Kidney (tissue), 14 donors: ENCODE results near the gene PNPLA1. TPM values are rescaled to one million over a fixed set of nuclear protein-coding genes. Genes with fewer than 3 reads are reported as not detected.

Experiments
- DNase-seq, 5 donors: peaks; one replicate each; pipeline ENCODE4 v3.0.0-alpha.2; 2013 to 2020
- FAIRE-seq: peaks from 2 replicates; lab custom pipeline; 2012; peaks lifted over from hg19 to GRCh38; lab: Jason Lieb, UNC
- H3K27ac ChIP-seq, 2 donors: one replicate each; pipeline ENCODE4 v1.7.0; 2013; ENCODE audit warnings: low read depth in 2 of 2, low read length in 2 of 2, inconsistent platforms in 1 of 2
- H3K27me3 ChIP-seq: one replicate; pipeline ENCODE4 v1.7.1; 2013; ENCODE audit warnings: low read length, inconsistent platforms; ENCODE audit not compliant: control insufficient read depth, insufficient read depth
- H3K36me3 ChIP-seq, 3 donors: one replicate each; pipeline versions ENCODE4 v1.7.0 to v1.7.1; 2013; ENCODE audit warnings: low read length in 3 of 3, control low read depth in 1 of 3, inconsistent platforms in 1 of 3; ENCODE audit not compliant: insufficient read depth in 3 of 3, control insufficient read depth in 2 of 3
- H3K4me1 ChIP-seq, 3 donors: one replicate each; pipeline versions ENCODE4 v1.7.0 to v1.7.1; 2013; ENCODE audit warnings: low read length in 3 of 3, inconsistent platforms in 1 of 3, low read depth in 1 of 3; ENCODE audit not compliant: control insufficient read depth in 2 of 3, insufficient read depth in 2 of 3
- H3K4me3 ChIP-seq, 3 donors: one replicate each; pipeline versions ENCODE4 v1.7.0 to v1.8.1; 2013; ENCODE audit warnings: low read length in 3 of 3, control low read depth in 1 of 3, inconsistent platforms in 1 of 3
- H3K9ac ChIP-seq, 3 donors: one replicate each; pipeline versions ENCODE4 v1.7.0 to v1.7.1; 2013; ENCODE audit warnings: low read length in 3 of 3, control low read depth in 1 of 3, inconsistent platforms in 1 of 3
- H3K9me3 ChIP-seq, 3 donors: one replicate each; pipeline versions ENCODE4 v1.7.0 to v1.7.1; 2013; ENCODE audit warnings: low read length in 3 of 3, control low read depth in 1 of 3, inconsistent platforms in 1 of 3; ENCODE audit not compliant: control insufficient read depth in 2 of 3, insufficient read depth in 1 of 3
- CTCF ChIP-seq: IDR thresholded peaks from 3 replicates; pipeline ENCODE4 v1.5.1; 2012; ENCODE audit warnings: mild to moderate bottlenecking, moderate library complexity, borderline replicate concordance; ENCODE audit not compliant: insufficient read depth; ENCODE audit errors: extremely low read depth
- intact Hi-C: fragments of 100-400 bp; cut with DNase I; formaldehyde crosslinking; loops from one replicate; pipeline ENCODE4 v1.11.1; 2022
- polyA plus RNA-seq: library from polyadenylated mRNA; stranded (reverse); fragments of 350-450 nt; fragmentation: Illumina TruSeq; extraction: RNeasy Lipid Tissue Mini Kit (QIAGEN cat#74804); gene quantifications from one replicate; pipeline ENCODE4 v1.2.3, GENCODE V29; 2014; ENCODE audit warnings: low read depth, low replicate concordance; ENCODE audit not compliant: insufficient read depth
- total RNA-seq: library from RNA; stranded (reverse); fragmentation: NEBNext Ultra II Directional; extraction: Animal tissue kit (Norgen Biotek cat#: 25700); gene quantifications from one replicate; pipeline ENCODE4 v1.2.1, GENCODE V29; 2021
- donor health status: control.
- donor health status: control.
- donor health status: control.
- donor health status: control.
- donor health status: control.
- donor health status: DM: yes; HTN: yes; CAD: no.
- donor health status: Normal renal cell carcinoma (clear cell type).

The PNPLA1 gene
- total and polyA plus RNA-seq, 2 donors from 2014 or later = 0.19 to 1.2 TPM

GRCh38 chr6:36301781-36302180 lies 31.9 kb downstream of the PNPLA1 start:
- Histone ChIP-seq H3K27me3 (no peaks in the 10 kb centered on the region), H3K4me3 (no peak overlapping the region), H3K9ac (no peak overlapping the region), H3K36me3 (no peaks in the 10 kb centered on the region), H3K9me3 (no peaks in the 10 kb centered on the region), H3K27ac (no peak overlapping the region), H3K4me1 (no peaks in the 10 kb centered on the region)
- DNase-seq (peak in 1 of 5 donors; percentile 64), FAIRE-seq (no peak)
- no peak for TF ChIP-seq CTCF
- intact Hi-C loops = no loop called here

- intact Hi-C loops = no loop called here
- Histone ChIP-seq H3K4me3 (no peak overlapping the region), H3K9me3 (no peaks in the 10 kb centered on the region), H3K36me3 (peaks cover 0 to 1% (median 0%) of the 10 kb centered on the region in 3 donors), H3K27me3 (no peaks in the 10 kb centered on the region), H3K9ac (no peak overlapping the region), H3K4me1 (no peaks in the 10 kb centered on the region), H3K27ac (no peak overlapping the region)
- DNase-seq (peak; percentile 82 to 95 (median 90)), FAIRE-seq (no peak)
- TF ChIP-seq CTCF = peak; percentile 94
Observed at GRCh38 chr6:36302227-36302976, 32.5 kb downstream of the PNPLA1 start.

- Histone ChIP-seq H3K27ac (no peak overlapping the region), H3K9me3 (no peaks in the 10 kb centered on the region), H3K4me1 (no peaks in the 10 kb centered on the region), H3K4me3 (no peak overlapping the region), H3K27me3 (no peaks in the 10 kb centered on the region), H3K9ac (no peak overlapping the region), H3K36me3 (peaks cover 0 to 11% (median 0%) of the 10 kb centered on the region in 3 donors)
- FAIRE-seq = no peak
- no peak for TF ChIP-seq CTCF
- intact Hi-C loops = no loop called here
- peak in 1 of 5 donors; percentile 56 for DNase-seq
Observed at GRCh38 chr6:36305885-36306284, 36.0 kb downstream of the PNPLA1 start.
